Subcutaneous abdominal adipose tissue (tissue), 5 donors: ENCODE measurements around the gene CHRNA1.

Experiments used
- H3K27ac ChIP-seq: one replicate; pipeline ENCODE4 v1.7.0; 2013; ENCODE audit warnings: low read depth, mild to moderate bottlenecking, inconsistent platforms, low read length, moderate library complexity
- H3K27me3 ChIP-seq, 5 donors: one replicate each; pipeline ENCODE4 v1.7.0; 2013; ENCODE audit warnings: low read length in 5 of 5, inconsistent platforms in 1 of 5; ENCODE audit not compliant: control insufficient read depth in 5 of 5, insufficient read depth in 4 of 5
- H3K36me3 ChIP-seq, 5 donors: one replicate each; pipeline ENCODE4 v1.7.0; 2013; ENCODE audit warnings: low read length in 5 of 5; ENCODE audit not compliant: control insufficient read depth in 5 of 5, insufficient read depth in 5 of 5
- H3K4me1 ChIP-seq, 5 donors: one replicate each; pipeline ENCODE4 v1.7.0; 2013; ENCODE audit warnings: low read length in 5 of 5, mild to moderate bottlenecking in 3 of 5, moderate library complexity in 1 of 5; ENCODE audit not compliant: control insufficient read depth in 5 of 5, insufficient read depth in 5 of 5
- H3K4me3 ChIP-seq, 5 donors: one replicate each; pipeline ENCODE4 v1.7.0; 2013; ENCODE audit warnings: low read length in 5 of 5, low read depth in 1 of 5
- H3K9ac ChIP-seq, 5 donors: one replicate each; pipeline ENCODE4 v1.7.0; 2013; ENCODE audit warnings: low read length in 5 of 5, mild to moderate bottlenecking in 4 of 5, moderate library complexity in 3 of 5
- H3K9me3 ChIP-seq, 5 donors: one replicate each; pipeline ENCODE4 v1.7.0; 2013; ENCODE audit warnings: low read length in 5 of 5; ENCODE audit not compliant: control insufficient read depth in 5 of 5
- donor health status: healthy.
- donor health status: healthy.
- donor health status: healthy.
- donor health status: healthy.
- donor health status: healthy.

Gene CHRNA1

GRCh38 chr2:174749793-174750192 lies 14.5 kb downstream of the CHRNA1 start:
- H3K36me3 ChIP-seq: no peaks in the 10 kb centered on the region
- no peaks in the 10 kb centered on the region for H3K27me3 ChIP-seq
- H3K27ac ChIP-seq: no peak overlapping the region
- peaks cover 0 to 9% (median 0%) of the 10 kb centered on the region in 5 donors for H3K4me1 ChIP-seq
- no peak overlapping the region for H3K4me3 ChIP-seq
- H3K9me3 ChIP-seq: no peaks in the 10 kb centered on the region
- H3K9ac ChIP-seq: no peak overlapping the region

- Histone ChIP-seq H3K4me3 (no peak overlapping the region), H3K27me3 (no peaks in the 10 kb centered on the region), H3K4me1 (peaks cover 0 to 9% (median 0%) of the 10 kb centered on the region in 5 donors), H3K27ac (no peak overlapping the region), H3K9me3 (no peaks in the 10 kb centered on the region), H3K9ac (no peak overlapping the region), H3K36me3 (no peaks in the 10 kb centered on the region)
These were observed 15.3 kb downstream of the CHRNA1 start for GRCh38 chr2:174748948-174749347.

- Histone ChIP-seq H3K4me1 (no peaks in the 10 kb centered on the region), H3K9me3 (no peaks in the 10 kb centered on the region), H3K36me3 (no peaks in the 10 kb centered on the region), H3K27me3 (no peaks in the 10 kb centered on the region), H3K4me3 (no peak overlapping the region), H3K27ac (no peak overlapping the region), H3K9ac (no peak overlapping the region)
These were observed 19.1 kb downstream of the CHRNA1 start for GRCh38 chr2:174745142-174745541.

GRCh38 chr2:174744111-174744510 lies 20.2 kb downstream of the CHRNA1 start:
- H3K9me3 ChIP-seq: no peaks in the 10 kb centered on the region
- H3K27me3 ChIP-seq: no peaks in the 10 kb centered on the region
- no peaks in the 10 kb centered on the region for H3K4me1 ChIP-seq
- H3K36me3 ChIP-seq: no peaks in the 10 kb centered on the region
- H3K27ac ChIP-seq: no peak overlapping the region
- no peak overlapping the region for H3K9ac ChIP-seq
- no peak overlapping the region for H3K4me3 ChIP-seq

- Histone ChIP-seq H3K9me3 (no peaks in the 10 kb centered on the region), H3K36me3 (no peaks in the 10 kb centered on the region), H3K27me3 (no peaks in the 10 kb centered on the region), H3K4me1 (no peaks in the 10 kb centered on the region), H3K4me3 (no peak overlapping the region), H3K27ac (no peak overlapping the region), H3K9ac (no peak overlapping the region)
These were observed 23.6 kb downstream of the CHRNA1 start for GRCh38 chr2:174740721-174741120.

GRCh38 chr2:174738841-174739240 lies 25.4 kb downstream of the CHRNA1 start:
- Histone ChIP-seq H3K4me3 (no peak overlapping the region), H3K4me1 (no peaks in the 10 kb centered on the region), H3K9me3 (no peaks in the 10 kb centered on the region), H3K36me3 (no peaks in the 10 kb centered on the region), H3K27ac (no peak overlapping the region), H3K27me3 (no peaks in the 10 kb centered on the region), H3K9ac (no peak overlapping the region)

GRCh38 chr2:174731546-174731945 lies 32.7 kb downstream of the CHRNA1 start:
- Histone ChIP-seq H3K27me3 (peaks cover 0 to 13% (median 2%) of the 10 kb centered on the region in 5 donors), H3K9ac (no peak overlapping the region), H3K36me3 (no peaks in the 10 kb centered on the region), H3K4me1 (peaks cover 1 to 15% (median 14%) of the 10 kb centered on the region in 5 donors), H3K4me3 (no peak overlapping the region), H3K9me3 (no peaks in the 10 kb centered on the region), H3K27ac (no peak overlapping the region)

GRCh38 chr2:174730698-174731018 lies 33.6 kb downstream of the CHRNA1 start:
- Histone ChIP-seq H3K27me3 (peaks cover 0 to 13% (median 2%) of the 10 kb centered on the region in 5 donors), H3K9ac (peak overlapping the region in 2 of 5 donors; percentile 60 to 75), H3K36me3 (no peaks in the 10 kb centered on the region), H3K4me3 (peak overlapping the region; percentile 58 to 77 (median 76)), H3K4me1 (peaks cover 1 to 18% (median 15%) of the 10 kb centered on the region in 5 donors), H3K27ac (no peak overlapping the region), H3K9me3 (no peaks in the 10 kb centered on the region)

- Histone ChIP-seq H3K9me3 (no peaks in the 10 kb centered on the region), H3K27me3 (peaks cover 0 to 13% (median 2%) of the 10 kb centered on the region in 5 donors), H3K4me1 (peaks cover 1 to 18% (median 15%) of the 10 kb centered on the region in 5 donors), H3K36me3 (no peaks in the 10 kb centered on the region), H3K27ac (no peak overlapping the region), H3K4me3 (peak overlapping the region; percentile 58 to 77 (median 76)), H3K9ac (peak overlapping the region in 3 of 5 donors; percentile 53 to 75 (median 60))
These were observed 34.2 kb downstream of the CHRNA1 start for GRCh38 chr2:174729797-174730697.

- peaks cover 0 to 13% (median 2%) of the 10 kb centered on the region in 5 donors for H3K27me3 ChIP-seq
- peaks cover 1 to 18% (median 15%) of the 10 kb centered on the region in 5 donors for H3K4me1 ChIP-seq
- no peaks in the 10 kb centered on the region for H3K9me3 ChIP-seq
- no peaks in the 10 kb centered on the region for H3K36me3 ChIP-seq
- H3K27ac ChIP-seq: no peak overlapping the region
- no peak overlapping the region for H3K9ac ChIP-seq
- H3K4me3 ChIP-seq: no peak overlapping the region
These were observed 36.2 kb downstream of the CHRNA1 start for GRCh38 chr2:174728096-174728495.
